K562 (cell line): ENCODE data around the gene DTYMK.

Experiments used
- CTCF ChIP-seq, 3 experiments: IDR thresholded peaks in 2 of 3; conservative IDR thresholded peaks in 1 of 3; 2 replicates each; pipeline ENCODE4 v1.5.1; 2011 to 2012; ENCODE audit warnings: low read length in 3 of 3, mild to moderate bottlenecking in 3 of 3, control low read depth in 2 of 3, improper control_type of control experiment in 1 of 3, inconsistent platforms in 1 of 3, low read depth in 1 of 3, mixed read lengths in 1 of 3, moderate library complexity in 1 of 3; ENCODE audit not compliant: insufficient read depth in 2 of 3
- ZNF584 ChIP-seq: fragments of 200-800 bp; sonication (Bioruptor generic); IDR thresholded peaks from 2 replicates; pipeline ENCODE4 v1.6.1; 2016; ENCODE audit warnings: low read depth, mild to moderate bottlenecking, missing genetic modification characterization, missing compliant biosample characterization

GRCh38 chr2:241690202-241690717 lies 3.6 kb upstream of the DTYMK start:
- no peak for TF ChIP-seq ZNF584 (CRISPR knock-in tag)
- no peak for TF ChIP-seq CTCF (IDR thresholded peaks at IDR 0.05 in 2 of 3, conservative IDR thresholded peaks at IDR 0.05 in 1 of 3; ENCODE audit: insufficient read depth in 2 of 3, low read depth in 1 of 3, low read length in 3 of 3)
